HEK293T (cell line): ENCODE results near the gene TEX55.
"Not testable (repeated sequence)": the region's sequence is repeated elsewhere in the genome, so short reads cannot be mapped to it uniquely, and the experiment has no call there.

ENCODE experiments used
- CTCF ChIA-PET: fragments of 350-600 bp; formaldehyde crosslinking; extraction: SDS; loops from one replicate; lab custom pipeline; 2021; ENCODE audit warnings: antibody characterized with exemption, inconsistent platforms; lab: Yijun Ruan, JAX
- POLR2A ChIA-PET: fragments of 350-600 bp; formaldehyde crosslinking; extraction: SDS; loops from one replicate; lab custom pipeline; 2020; ENCODE audit warnings: antibody characterized with exemption, inconsistent platforms; lab: Yijun Ruan, JAX
- DNase-seq: peaks from one replicate; pipeline ENCODE4 v3.0.0; 2012; ENCODE audit warnings: mixed read lengths; ENCODE audit errors: extremely low spot score
- ARNT ChIP-seq: fragments of 450-650 bp; IDR thresholded peaks from 2 replicates; pipeline ENCODE4 v1.6.1; 2017; ENCODE audit warnings: mild to moderate bottlenecking
- BHLHE40 ChIP-seq: fragments of 450-650 bp; IDR thresholded peaks from 2 replicates; pipeline ENCODE4 v1.6.1; 2016; ENCODE audit warnings: mild to moderate bottlenecking, moderate library complexity, borderline replicate concordance
- CTBP1 ChIP-seq: fragments of 450-650 bp; IDR thresholded peaks from 2 replicates; pipeline ENCODE4 v1.6.1; 2016; ENCODE audit warnings: borderline replicate concordance
- ELF4 ChIP-seq: fragments of 450-650 bp; IDR thresholded peaks from 2 replicates; pipeline ENCODE4 v1.6.1; 2017; ENCODE audit warnings: antibody characterized with exemption
- FOXA1 ChIP-seq: fragments of 450-650 bp; IDR thresholded peaks from 2 replicates; pipeline ENCODE4 v1.6.1; 2016; ENCODE audit warnings: mild to moderate bottlenecking
- FOXK2 ChIP-seq: fragments of 450-650 bp; IDR thresholded peaks from 2 replicates; pipeline ENCODE4 v1.6.1; 2016; ENCODE audit warnings: mild to moderate bottlenecking
- FOXM1 ChIP-seq: fragments of 450-650 bp; IDR thresholded peaks from 2 replicates; pipeline ENCODE4 v1.6.1; 2017; ENCODE audit warnings: mild to moderate bottlenecking, borderline replicate concordance
- HDGF ChIP-seq: fragments of 450-650 bp; IDR thresholded peaks from 2 replicates; pipeline ENCODE4 v1.6.1; 2017; ENCODE audit warnings: antibody characterized with exemption, borderline replicate concordance
- L3MBTL2 ChIP-seq: fragments of 450-650 bp; conservative IDR thresholded peaks from 2 replicates; pipeline ENCODE4 v1.6.1; 2016; ENCODE audit warnings: mild to moderate bottlenecking
- LEF1 ChIP-seq: fragments of 450-650 bp; IDR thresholded peaks from 2 replicates; pipeline ENCODE4 v1.6.1; 2017; ENCODE audit warnings: mild to moderate bottlenecking, borderline replicate concordance
- NFRKB ChIP-seq: fragments of 450-650 bp; IDR thresholded peaks from 2 replicates; pipeline ENCODE4 v1.6.1; 2016; ENCODE audit warnings: mild to moderate bottlenecking, moderate library complexity
- PKNOX1 ChIP-seq: fragments of 450-650 bp; IDR thresholded peaks from 2 replicates; pipeline ENCODE4 v1.6.1; 2016
- SP1 ChIP-seq: fragments of 450-650 bp; IDR thresholded peaks from 2 replicates; pipeline ENCODE4 v1.6.1; 2017
- SUZ12 ChIP-seq: fragments of 450-650 bp; IDR thresholded peaks from 2 replicates; pipeline ENCODE4 v1.6.1; 2016; ENCODE audit warnings: mild to moderate bottlenecking
- TARDBP ChIP-seq: fragments of 450-650 bp; IDR thresholded peaks from 2 replicates; pipeline ENCODE4 v1.6.1; 2016
- ZNF384 ChIP-seq: fragments of 450-650 bp; IDR thresholded peaks from 2 replicates; pipeline ENCODE4 v1.6.1; 2016

Gene TEX55

DNA sequence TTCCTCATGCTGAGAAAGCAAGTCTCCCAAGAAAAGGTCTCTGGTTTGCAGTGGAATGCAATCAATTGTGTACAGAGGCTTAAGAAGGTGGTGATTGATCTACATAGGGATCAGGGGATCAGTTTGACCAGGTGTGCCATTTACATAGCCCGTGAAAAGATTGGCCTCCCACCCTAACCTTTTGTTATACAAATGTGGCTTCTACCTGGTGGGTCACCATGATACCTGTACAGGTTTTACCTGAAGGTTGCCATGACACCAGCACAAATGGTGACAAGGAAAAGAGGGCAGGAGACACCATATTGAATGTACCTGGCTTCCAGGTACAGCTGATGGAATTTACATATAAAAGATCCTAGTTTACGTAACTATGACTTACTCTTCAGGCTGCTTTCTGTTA lies 25.5 kb upstream of the TEX55 start:
- CTCF ChIA-PET, result no interaction called here
- POLR2A ChIA-PET, result no interaction called here
- DNase-seq, result no peak
- TF ChIP-seq BHLHE40 (no peak), NFRKB (no peak), FOXK2 (no peak)

DNA sequence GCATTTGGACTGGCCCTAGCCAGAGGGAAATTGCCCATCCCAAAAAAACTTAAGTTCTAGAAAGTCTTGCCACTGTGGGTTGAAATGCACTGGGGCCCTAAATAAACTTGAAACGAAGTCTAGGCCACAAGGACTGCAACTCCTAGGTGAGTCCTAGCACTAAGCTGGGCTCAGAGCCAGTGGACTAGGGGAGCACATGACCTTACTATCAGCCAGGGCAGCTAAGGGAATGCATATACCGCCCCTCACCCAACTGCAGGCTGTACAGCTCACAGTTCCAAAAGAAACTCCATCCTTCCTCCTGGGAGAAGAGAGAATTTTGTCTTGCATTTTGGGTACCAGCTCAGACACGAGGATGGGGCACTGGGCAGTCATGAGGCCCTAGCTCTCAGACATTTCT lies 23.6 kb upstream of the TEX55 start:
- CTCF ChIA-PET, result no interaction called here
- TF ChIP-seq FOXA1 (no peak), ARNT (no peak)
- no peak for DNase-seq
- POLR2A ChIA-PET, result no interaction called here

GRCh38 chr3:119125342-119125741 lies 20.6 kb upstream of the TEX55 start:
- CTCF ChIA-PET, result no interaction called here
- POLR2A ChIA-PET, result no interaction called here
- TF ChIP-seq L3MBTL2 (no peak), ARNT (no peak), BHLHE40 (no peak)
- no peak for DNase-seq

GRCh38 chr3:119125742-119126504 lies 20.0 kb upstream of the TEX55 start:
- ChIA-PET CTCF (no interaction called here), POLR2A (no interaction called here)
- no peak for DNase-seq
- TF ChIP-seq CTBP1, result no peak
- no peak for TF ChIP-seq SP1
- no peak for TF ChIP-seq BHLHE40
- TF ChIP-seq PKNOX1, result no peak
- TF ChIP-seq FOXM1, result no peak
- no peak for TF ChIP-seq L3MBTL2
- TF ChIP-seq LEF1, result no peak
- TF ChIP-seq ZNF384, result no peak
- no peak for TF ChIP-seq TARDBP
- TF ChIP-seq FOXA1, result no peak

GRCh38 chr3:119130291-119130690 lies 15.7 kb upstream of the TEX55 start:
- DNase-seq, CTCF ChIA-PET, POLR2A ChIA-PET: not testable (repeated sequence)

DNA sequence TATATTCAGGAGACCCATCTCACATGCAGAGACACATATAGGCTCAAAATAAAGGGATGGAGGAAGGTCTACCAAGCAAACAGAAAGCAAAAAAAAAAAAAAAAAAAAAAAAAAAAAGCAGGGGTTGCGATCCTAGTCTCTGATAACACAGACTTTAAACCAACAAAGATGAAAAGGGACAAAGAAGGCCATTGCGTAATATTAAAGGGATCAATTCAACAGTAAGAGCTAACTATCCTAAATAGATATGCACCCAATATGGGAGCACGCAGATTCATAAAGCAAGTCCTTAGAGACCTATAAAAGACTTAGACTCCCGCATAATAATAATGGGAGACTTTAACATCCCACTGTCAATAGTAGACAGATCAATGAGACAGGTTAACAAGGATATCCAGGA lies 13.7 kb upstream of the TEX55 start:
- DNase-seq, CTCF ChIA-PET, POLR2A ChIA-PET: not testable (repeated sequence)

DNA sequence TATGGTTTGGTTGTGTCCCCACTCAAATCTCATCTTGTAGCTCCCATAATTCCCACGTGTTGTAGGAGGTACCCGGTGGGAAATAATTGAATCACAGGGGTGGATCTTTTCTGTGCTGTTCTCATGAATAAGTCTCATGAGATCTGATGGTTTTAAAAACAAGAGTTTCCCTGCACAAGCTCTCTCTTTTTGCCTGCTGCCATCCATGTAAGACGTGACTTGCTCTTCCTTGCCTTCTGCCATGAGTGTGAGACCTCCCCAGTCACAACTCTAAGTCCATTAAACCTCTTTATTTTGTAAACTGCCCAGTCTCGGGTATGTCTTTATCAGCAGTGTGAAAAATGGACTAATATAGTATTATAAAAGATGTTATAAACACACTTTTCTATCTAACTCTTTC lies 6.6 kb upstream of the TEX55 start:
- POLR2A ChIA-PET, CTCF ChIA-PET, DNase-seq: not testable (repeated sequence)

GRCh38 chr3:119140466-119140865 lies 5.5 kb upstream of the TEX55 start:
- ChIA-PET POLR2A (no interaction called here), CTCF (no interaction called here)
- no peak for DNase-seq
- no peak for TF ChIP-seq TARDBP
- TF ChIP-seq FOXK2, result no peak
- no peak for TF ChIP-seq BHLHE40
- no peak for TF ChIP-seq FOXA1
- TF ChIP-seq SUZ12, result no peak
- no peak for TF ChIP-seq HDGF
- TF ChIP-seq NFRKB, result no peak
- TF ChIP-seq PKNOX1, result no peak
- TF ChIP-seq ELF4, result no peak
- TF ChIP-seq FOXM1, result no peak
- TF ChIP-seq ARNT, result no peak
- no peak for TF ChIP-seq L3MBTL2
- TF ChIP-seq CTBP1, result no peak
- no peak for TF ChIP-seq ZNF384
- no peak for TF ChIP-seq LEF1
- no peak for TF ChIP-seq SP1
